DMS114 treated with DMSO at 0.1 percent for 48 hours (cell line): ENCODE results near the gene SAMD11.

Experiments
- DNase-seq: peaks from one replicate; lab custom pipeline; 2025; ENCODE audit not compliant: unreplicated experiment; lab: John Stamatoyannopoulos, UW

SAMD11 gene

DNA sequence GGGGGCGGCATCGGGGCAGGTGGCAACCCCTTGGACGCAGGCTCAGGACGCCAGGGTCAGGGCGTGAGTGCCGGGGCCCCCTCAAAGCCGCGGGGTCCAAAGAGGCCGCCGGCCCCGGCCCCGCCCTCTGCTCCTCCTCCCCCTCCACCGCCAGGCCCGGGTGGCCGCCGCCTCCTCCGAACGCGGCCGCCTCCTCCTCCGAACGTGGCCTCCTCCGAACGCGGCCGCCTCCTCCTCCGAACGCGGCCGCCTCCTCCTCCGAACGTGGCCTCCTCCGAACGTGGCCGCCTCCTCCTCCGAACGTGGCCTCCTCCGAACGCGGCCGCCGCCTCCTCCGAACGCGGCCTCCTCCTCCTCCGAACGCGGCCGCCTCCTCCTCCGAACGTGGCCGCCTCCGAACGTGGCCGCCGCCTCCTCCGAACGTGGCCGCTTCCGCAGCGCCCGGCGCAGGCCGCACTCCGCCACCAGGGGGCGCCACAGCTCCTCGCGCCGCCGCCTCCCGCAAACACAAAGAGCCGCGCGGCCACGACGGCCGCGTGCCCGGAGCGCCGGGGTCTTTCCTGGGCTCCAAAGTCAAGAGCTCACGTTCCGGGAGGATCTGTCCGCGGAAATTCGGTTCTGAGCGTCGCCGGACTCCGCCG lies 19.3 kb upstream of the SAMD11 start:
- DNase-seq = peak; percentile 52

DNA sequence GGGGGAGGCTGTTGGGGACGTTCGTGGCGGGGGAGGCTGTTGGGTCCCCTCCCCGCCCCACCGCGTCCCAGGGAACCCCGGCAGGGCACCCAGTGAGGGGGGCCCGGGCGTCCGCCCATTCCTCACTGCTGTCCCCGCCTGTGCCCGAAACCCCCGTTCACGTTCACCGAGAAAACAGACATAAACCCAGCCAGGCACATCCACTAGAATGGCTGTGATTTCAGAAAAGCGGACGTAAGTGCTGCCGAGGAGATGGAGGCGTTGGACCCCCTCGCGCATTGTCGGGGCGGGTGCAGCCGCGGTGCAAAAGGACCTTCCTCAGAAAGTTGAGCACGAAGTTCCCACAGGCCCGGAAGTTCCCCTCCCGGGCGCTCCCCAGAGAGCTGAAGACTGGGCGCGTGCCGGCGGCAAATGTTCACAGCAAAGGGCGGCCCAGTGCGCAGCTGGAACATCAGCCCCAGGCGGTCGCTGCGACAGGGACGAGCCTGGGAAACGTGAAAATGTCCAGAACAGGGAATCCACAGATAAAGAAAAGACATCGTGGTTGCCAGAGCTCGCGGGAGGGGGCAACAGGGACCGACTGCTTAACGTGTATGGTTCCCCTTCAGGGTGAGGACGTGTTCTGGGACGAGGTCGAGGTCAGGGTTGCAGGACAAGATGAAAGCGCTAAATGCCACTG lies 18.5 kb upstream of the SAMD11 start:
- DNase-seq = no peak

DNA sequence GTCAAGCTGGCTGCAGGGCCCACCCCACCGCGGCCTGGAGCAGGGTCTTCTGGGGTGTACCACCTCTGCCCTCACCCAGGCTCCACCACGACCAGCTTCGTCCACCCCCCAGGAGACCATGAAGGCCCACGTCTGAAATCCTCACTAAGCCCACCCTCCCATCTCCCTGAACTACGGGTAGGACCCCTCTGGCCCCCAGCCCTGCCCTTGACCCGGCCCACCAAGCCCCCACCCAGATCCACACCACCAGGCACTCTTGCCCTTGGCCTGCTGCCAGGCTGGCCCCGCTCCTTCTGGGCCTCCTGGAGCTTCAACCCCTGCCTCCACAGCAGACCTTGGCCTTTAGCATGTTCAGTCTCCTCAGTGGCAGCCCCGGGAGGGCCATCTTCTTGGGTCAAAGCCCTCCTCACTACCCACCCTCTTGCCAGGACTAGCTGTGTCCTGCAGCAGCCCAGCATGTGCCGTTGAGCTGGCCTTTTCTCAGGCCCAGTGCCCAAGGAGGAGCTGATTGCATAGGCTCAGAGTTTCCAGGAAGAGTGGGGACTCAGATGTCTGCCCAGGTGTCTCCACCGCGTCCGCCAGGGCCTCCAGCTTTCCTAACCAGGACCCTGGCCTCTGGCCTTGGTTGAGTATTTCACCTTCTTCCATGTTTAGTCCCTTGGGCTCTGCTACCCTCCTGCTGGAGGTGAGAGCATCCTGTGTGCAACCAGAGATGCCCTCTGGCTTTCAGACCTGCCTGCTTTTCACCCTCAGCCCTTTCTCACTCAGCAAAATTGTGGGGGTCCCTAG lies 17.7 kb upstream of the SAMD11 start:
- DNase-seq = no peak

DNA sequence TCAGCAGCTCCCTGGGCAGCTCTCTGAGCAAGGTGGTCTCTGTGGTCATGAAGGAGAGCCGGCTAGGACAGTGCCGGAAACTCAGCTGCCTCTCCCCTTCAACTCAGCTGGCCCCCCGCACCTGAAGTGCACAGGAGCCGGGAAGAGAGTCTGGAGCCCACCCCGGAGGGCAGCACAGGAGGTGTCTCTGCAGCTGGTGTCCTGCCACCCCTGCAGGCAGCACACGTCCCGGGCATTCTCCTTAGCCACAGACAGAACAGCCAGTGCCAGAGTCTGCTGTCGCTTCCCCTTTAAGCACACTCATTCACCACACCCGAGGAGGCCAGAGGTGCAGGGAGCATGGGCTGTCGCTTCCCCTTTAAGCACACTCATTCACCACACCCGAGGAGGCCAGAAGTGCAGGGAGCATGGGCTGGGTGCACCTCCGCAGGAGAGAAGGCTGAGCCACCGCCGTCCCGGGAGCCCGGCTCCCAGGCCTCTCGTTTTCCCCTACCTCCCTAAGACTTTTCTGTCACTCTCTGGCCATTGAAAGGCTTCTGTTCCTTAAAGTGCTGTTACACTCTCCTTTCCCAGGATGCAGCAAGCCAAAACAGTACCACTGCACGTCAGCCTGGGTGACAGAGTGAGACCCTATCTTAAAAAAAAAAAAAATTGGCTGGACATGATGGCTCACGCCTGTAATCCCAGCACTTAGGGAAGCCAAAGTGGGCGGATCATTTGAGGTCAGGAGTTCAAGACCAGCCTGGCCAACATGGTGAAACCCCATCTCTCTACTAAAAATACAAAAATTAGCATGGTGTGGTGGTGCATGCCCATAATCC lies 16.9 kb upstream of the SAMD11 start:
- DNase-seq = no peak

DNA sequence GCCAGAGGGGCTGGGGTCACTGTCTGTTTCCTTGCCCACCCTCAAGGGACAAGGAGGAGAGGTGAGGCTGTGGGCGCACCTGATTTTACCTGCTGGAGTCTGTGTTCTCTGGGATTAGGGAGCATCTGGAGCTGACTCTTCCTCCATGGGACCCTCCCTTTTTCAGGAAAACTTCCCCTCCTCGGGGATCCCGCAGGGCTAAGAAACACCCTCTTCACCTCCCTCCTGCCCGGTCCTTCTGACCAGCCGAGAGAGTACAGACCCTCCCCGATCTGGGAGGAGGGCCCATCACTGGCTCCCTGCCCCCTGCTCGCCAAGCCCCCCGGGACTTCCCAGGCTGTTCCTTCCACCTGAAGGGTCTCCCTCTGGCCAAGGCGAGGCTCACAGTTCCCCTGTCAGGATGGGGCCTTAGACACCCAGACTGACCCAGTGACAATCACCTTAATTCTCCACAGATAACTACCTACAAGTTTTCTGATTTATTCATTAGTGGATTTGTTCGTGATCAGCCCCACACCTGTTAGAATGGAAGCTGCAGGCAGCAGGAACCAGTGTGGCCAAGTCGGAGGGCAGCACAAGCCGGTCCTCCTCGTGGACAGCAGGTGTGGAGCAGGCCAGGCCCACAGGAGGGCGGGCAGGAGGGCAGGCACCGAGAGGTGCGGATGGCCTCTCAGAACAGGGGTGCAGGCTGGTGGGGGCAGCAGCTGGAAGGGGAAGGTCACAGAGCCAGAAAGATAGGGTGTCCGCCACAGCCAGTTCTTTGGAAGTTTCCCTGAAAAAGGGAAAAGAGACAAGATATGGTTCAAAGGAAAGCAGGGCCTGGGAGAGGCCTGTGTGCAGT lies 15.9 kb upstream of the SAMD11 start:
- DNase-seq = no peak

DNA sequence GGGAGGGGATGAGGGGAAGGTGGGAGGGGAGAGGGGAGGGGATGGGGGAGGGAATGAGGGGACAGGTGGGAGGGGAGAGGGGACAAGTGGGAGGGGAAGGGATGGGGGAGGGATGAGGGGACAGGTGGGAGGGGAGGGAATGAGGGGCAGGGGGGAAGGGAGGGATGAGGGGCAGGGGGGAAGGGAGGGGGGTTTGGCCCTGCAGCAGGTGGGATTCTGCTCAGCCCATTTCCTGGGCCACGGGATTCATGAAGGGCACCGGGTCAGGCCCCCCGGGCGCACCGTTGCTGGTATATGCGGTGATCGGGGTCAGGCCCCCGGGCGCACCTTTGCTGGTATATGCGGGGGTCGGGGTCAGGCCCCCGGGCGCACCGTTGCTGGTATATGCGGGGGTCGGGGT lies 15.1 kb upstream of the SAMD11 start:
- no peak for DNase-seq

DNA sequence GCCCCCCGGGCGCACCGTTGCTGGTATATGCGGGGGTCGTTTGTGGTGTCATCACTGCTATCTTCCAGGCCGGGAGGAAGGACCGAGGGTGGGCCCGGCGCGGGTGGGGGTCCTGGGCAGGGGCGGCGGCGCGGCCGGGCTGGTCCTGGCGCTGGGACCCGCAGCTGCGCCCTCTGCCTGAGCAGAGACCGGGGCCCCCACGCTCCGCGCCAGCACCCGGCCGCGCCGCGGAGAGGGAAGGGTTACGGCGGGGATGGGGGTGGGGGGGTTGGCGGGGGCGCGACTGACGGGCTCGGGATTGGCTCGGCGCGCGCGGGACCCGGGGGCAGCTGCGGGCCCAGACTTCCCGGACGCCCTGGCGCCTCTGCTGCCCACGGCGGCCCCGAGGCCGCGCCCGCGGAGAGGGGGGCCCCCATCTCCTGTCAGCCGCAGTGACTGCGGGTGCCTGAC lies 13.8 kb upstream of the SAMD11 start:
- DNase-seq = no peak

DNA sequence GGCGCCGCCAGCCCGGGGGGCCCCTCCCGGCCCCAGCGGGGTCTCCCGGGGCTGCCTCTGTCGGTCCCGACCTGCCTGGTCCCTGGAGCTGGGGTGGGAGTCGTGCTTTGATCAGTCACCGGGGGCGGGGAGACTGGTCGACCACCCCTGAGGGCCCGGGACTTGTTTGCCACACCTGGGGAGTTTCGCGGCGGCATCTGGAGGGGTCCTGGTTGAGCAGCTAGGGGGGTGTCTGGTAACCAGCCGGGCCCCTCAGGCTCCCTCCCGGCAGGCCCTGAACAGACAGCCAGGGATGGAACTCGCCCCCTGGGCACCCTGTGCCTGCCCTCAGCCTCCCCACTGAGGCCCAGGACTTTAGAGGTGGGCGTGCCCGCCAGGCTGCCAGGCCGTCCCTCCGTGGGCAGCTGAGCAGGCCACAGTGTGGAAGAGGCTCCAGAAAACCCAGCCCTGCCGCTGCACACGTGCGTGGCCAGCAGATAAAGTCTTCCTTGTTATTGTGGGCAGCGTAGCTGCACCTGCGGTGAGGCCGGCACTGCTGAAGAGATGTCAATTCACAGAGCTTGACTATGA lies 13.3 kb upstream of the SAMD11 start:
- no peak for DNase-seq

DNA sequence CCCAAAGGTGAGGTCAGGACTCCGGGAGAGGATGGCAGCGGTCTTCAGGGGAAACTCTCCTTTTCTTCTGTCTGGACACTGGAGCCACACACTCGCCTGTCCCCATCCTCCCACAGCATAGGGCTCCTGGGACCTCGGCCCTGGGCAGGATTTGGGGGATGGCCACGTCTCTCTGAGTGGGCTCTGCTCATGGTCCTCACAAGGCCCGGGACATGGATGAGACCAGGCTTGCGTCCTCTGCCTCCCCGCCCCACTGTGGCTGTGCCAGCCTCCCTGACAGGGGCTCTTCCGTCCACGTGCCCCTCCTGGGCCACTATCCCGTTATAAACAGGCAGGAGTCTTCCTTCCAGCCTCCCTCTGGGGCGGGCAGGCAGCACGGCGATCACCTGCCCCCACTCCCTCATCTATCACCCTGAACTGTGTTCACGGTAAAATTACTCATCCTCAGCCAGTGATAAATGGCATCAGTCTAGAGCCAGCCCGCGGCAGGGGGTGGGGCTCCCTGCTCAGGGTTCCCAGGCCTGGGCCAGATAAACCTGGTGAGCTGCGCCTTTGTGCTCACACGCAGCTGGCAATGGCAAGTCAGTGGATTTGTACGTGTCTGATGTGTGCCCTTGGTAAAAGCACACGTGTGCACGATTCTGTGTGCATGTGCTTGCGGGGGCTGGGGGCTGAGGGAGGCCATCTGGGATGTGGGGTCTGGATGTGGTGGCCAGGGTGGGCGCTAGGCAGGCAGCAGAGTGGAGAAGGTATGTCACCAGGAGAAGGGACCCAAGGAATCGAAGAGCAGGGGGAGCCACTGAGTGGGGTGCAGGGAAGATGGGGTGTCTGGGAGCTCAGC lies 12.6 kb upstream of the SAMD11 start:
- no peak for DNase-seq

DNA sequence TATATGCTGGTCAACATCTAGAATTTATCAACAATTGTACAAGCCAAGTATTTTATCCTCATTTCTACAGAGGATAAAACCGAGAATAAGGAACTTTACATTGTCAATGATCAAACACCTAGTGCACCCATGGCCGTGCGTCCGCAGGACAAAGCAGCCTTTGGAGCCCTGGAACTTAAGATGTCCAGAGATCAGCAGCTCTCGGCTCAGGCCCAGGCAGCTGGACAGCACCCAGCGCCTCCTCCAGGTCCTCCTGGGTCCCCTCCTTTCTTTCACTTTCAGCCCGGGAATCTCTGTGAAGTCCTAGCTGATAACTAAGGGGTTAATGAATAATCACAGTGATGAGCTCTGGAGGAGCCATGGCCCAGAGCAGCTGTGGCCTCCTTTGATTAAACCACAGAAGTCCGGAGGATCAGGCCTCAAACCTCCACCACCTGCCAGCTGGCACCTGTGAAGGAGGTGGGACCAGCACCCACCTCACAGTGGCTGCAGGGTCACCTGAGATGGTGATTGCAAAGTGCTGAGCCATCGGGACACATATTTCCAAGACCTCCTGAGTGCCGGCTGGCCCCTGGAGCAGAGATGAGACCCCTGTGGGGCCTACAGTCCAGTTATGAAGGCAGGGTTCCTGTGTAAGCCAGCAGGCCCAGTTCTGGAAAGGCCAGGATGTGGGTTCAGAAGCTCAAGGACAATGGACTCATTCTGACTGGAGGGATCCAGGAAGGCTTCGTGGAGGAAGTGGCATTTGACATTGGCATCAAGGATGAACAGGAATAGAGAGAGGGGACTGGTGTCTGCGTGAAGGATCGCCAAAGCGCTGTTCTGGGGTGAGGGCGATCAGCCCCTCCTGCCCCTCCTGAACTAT lies 11.6 kb upstream of the SAMD11 start:
- DNase-seq = no peak

DNA sequence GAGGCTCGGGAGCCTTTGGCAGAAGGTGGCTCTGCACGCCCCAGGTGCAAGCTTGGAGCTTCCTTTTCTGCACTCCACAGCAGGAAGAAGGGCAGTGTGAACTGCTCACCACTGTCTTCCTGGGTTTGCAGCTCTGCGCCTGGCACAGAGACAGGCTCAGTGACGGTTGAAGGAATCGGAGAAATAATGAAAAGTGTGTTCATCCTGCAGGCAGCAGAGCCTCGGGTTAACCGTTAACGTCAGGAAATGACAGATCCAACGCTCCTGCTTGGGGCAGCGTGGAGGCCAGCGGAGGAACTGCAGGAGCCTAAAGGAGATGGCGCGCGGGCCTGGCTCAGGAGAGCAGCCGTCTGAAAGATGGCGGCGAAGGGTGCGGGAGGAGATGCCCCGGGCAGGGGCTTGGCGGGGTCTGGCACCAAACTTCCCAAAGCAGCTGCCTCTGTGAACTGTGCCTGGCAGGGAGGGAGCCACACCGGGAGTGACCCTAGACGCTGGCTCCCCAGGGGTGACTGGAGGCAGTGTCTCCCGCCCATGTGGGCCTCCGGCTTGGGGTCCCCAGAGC lies 10.9 kb upstream of the SAMD11 start:
- DNase-seq = no peak

DNA sequence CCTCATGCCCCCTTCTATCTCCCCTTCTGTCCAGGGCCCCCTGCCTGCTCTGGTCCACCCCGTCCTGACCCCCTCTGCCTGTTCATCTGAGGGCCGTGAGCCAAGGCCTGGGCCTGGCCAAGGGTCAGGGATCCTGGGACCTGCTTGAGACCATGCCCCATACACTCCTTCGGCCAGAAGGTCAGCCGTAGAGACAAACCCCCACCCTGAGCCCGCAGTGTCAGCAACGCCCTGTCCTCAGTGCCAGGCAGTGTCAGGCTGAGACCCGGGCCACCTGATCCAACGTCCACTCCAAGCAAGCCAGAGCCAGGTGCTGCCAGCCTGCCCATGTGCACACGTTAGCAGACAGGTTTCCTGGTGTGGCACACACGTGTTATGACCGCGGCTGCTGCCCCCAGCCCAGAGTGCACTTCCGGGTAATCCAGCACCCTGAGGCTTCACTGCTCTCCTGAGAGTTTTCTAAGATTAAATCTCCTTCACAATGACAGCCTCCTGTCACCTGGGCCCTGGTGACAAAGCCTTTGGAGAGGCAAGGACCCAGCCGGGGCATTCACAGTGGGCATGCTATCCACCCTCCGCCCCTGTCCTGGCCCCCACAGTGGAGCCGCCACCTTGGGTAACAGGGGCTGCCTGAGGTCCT lies 10.1 kb upstream of the SAMD11 start:
- DNase-seq = no peak

DNA sequence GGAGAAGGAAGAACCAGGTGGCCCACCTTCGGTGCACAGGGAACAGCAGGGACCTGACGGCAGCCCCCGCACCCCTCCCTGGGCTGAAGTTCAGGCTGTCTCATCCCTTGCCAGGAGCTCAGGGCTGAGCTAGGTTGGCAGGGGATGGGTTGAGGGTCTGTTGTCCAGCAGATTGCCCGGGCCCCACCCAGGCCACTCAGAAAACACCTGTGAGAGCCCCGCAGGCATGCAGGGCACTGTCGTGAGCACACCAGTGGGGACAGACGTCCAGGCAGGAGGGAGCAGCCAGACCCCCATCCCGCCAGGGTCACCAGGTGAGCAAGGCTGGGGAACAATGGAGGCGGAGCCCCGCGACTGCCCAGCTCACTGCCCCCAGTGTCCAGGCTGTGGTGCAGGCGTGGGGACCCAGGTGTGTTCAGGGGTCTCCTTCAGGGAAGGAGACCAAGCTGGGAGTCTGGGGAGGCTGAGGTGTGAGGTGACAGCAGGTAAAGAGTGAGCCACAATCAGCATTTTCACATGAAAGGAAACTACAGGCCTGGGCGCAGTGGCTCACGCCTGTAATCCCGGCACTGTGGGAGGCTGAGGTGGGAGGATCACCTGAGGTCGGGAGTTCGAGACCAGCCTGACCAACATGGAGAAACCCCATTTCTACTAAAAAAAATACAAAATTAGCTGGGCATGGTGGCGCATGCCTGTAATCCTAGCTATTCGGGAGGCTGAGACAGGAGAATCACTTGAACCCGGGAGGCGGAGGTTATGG lies 9.4 kb upstream of the SAMD11 start:
- DNase-seq = no peak

DNA sequence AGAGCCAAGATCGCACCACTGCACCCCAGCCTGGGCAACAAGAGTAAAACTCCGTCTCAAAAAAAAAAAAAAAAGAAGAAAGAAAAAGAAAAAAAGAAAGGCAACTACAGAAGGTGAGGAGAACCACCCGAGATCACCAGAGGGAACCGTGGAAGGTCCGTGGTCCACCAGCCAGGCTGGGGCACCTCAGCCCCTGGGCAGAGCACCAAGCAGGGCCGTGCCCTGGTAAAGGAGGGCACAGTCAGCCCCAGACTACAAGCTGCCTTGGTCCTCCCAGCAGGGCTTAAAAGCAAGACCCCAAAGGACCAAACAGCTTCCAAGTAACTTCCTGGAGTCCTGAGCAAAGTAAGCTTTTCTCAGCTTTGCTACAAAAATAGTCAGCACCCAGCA lies 8.8 kb upstream of the SAMD11 start:
- DNase-seq = no peak

DNA sequence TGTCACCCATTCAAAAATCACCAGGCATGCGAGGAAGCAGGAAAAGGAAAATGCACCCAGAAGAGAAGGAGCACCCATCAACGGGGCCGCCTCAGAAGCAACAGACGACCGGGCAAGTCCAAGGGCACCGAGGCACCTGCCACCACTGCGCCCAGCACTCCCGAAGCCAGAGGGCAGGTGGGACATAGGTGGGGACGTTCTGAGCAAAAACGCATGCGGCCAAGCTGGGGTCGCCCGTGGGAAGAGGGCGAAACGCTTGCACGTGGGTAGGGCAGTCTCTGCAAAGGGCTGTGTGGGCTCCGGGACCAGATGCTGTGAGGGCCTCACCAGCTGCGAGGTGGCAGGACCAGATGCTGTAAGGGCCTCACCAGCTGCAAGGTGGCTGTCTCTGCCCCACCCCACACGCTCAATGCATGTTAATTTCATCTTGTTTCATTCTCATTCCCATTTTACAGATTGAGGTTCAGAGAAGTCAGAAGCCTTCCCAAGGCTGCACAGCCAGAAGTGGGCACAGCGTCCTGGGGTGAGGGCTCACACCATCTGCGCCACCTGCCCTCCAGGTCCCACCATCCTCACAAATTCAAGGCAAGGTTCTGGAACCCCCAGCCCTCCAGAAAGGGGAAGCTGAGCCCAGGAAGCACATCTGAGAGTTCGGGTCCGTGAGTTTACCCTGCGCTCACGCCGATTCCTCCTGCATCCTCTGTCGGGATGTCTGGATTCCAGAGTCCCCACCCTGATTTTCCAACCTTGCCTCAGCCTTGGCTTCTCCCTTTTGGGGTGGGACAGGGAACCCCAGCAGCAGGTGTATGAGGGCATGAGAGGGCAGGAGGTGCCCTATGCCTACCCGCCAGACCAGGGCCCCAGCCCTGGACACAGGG lies 8.2 kb upstream of the SAMD11 start:
- no peak for DNase-seq
